A549 (cell line): ENCODE results near the gene SHQ1. TPM values are rescaled to one million over a fixed set of nuclear protein-coding genes. Genes with fewer than 3 reads are reported as not detected.

Experiments used
- ATAC-seq, 2 experiments: fragments of 200-7000 bp in 1 of 2; fragments of >200 bp in 1 of 2; cut with Nextera tagmentation in 1 of 2; cut with Tn5 transposase in 1 of 2; 3 replicates each; pipeline versions ENCODE4 v1.8.0 to v1.9.1; 2018 to 2020; ENCODE audit warnings: mild to moderate bottlenecking in 1 of 2, moderate library complexity in 1 of 2
- CTCF ChIA-PET: fragments of 300-600 bp; sonication (Branson Sonifier 250); formaldehyde crosslinking; extraction: SDS; loops from one replicate; lab custom pipeline; 2021; ENCODE audit warnings: antibody characterized with exemption, inconsistent platforms; lab: Yijun Ruan, JAX
- POLR2A ChIA-PET: fragments of 350-600 bp; formaldehyde crosslinking; extraction: SDS; loops from one replicate; lab custom pipeline; 2021; ENCODE audit warnings: antibody characterized with exemption, inconsistent platforms; lab: Yijun Ruan, JAX
- DNase-seq, 2 experiments: peaks; one replicate each; pipeline versions ENCODE4 v3.0.0 to v3.0.0-alpha.2; 2011 to 2016; ENCODE audit warnings: low read depth in 1 of 2, low spot score in 1 of 2
- FAIRE-seq: peaks from 2 replicates; lab custom pipeline; 2011; peaks lifted over from hg19 to GRCh38; lab: Jason Lieb, UNC
- H3K27ac ChIP-seq, 2 experiments: fragments of >200 bp; sonication (Bioruptor Twin); formaldehyde crosslinking; 3 replicates each; pipeline ENCODE4 v1.5.1; 2016 to 2017
- H3K4me1 ChIP-seq: fragments of >200 bp; sonication (Bioruptor Twin); formaldehyde crosslinking; 3 replicates; pipeline ENCODE4 v1.6.1; 2016
- H3K4me2 ChIP-seq: fragments of >200 bp; sonication (Bioruptor Twin); formaldehyde crosslinking; 3 replicates; pipeline ENCODE4 v1.6.1; 2016
- H3K4me3 ChIP-seq: fragments of >200 bp; sonication (Bioruptor Twin); formaldehyde crosslinking; 3 replicates; pipeline ENCODE4 v1.5.1; 2016
- H3K9me3 ChIP-seq: fragments of >200 bp; sonication (Bioruptor Twin); formaldehyde crosslinking; 3 replicates; pipeline ENCODE4 v1.6.1; 2016
- CBX2 ChIP-seq: fragments of 200-600 bp; sonication (generic); IDR thresholded peaks from 2 replicates; pipeline ENCODE4 v1.6.1; 2016; ENCODE audit warnings: low read depth, mild to moderate bottlenecking, borderline replicate concordance
- CBX8 ChIP-seq: fragments of 200-600 bp; sonication (generic); IDR thresholded peaks from 2 replicates; pipeline ENCODE4 v1.6.1; 2016
- CEBPB ChIP-seq, 2 experiments: fragments of >200 bp in 1 of 2; sonication (Bioruptor Twin) in 1 of 2; formaldehyde crosslinking in 1 of 2; IDR thresholded peaks; 2 replicates each; pipeline ENCODE4 v1.6.1; 2012 to 2016
- EP300 ChIP-seq, 2 experiments: fragments of >200 bp; sonication (Bioruptor Twin); formaldehyde crosslinking; IDR thresholded peaks; 2 replicates in 1 of 2; 3 replicates in 1 of 2; pipeline ENCODE4 v1.6.1; 2016 to 2017
- ESRRA ChIP-seq: fragments of 150-350 bp; IDR thresholded peaks from 2 replicates; pipeline ENCODE4 v1.6.1; 2014; ENCODE audit warnings: mild to moderate bottlenecking, low read length, borderline replicate concordance
- FOSB ChIP-seq: fragments of 250-450 bp; sonication (Bioruptor Pico); IDR thresholded peaks from 2 replicates; pipeline ENCODE4 v1.5.0; 2020; ENCODE audit warnings: mild to moderate bottlenecking, moderate library complexity
- FOSL2 ChIP-seq, 2 experiments: fragments of 450-650 bp in 1 of 2; fragments of >200 bp in 1 of 2; sonication (Bioruptor Twin) in 1 of 2; formaldehyde crosslinking; IDR thresholded peaks; 2 replicates each; pipeline versions ENCODE4 v1.5.0 to v1.6.1; 2016 to 2020; ENCODE audit warnings: mild to moderate bottlenecking in 1 of 2, moderate library complexity in 1 of 2
- HDAC2 ChIP-seq: fragments of 200-600 bp; sonication (generic); IDR thresholded peaks from 2 replicates; pipeline ENCODE4 v1.6.1; 2016
- HOXB5 ChIP-seq: fragments of 250-450 bp; sonication (Bioruptor Pico); IDR thresholded peaks from 2 replicates; pipeline ENCODE4 v1.5.0; 2020; ENCODE audit warnings: mild to moderate bottlenecking, moderate library complexity
- JUN ChIP-seq, 2 experiments: fragments of >200 bp; sonication (Bioruptor Twin); formaldehyde crosslinking; IDR thresholded peaks; 2 replicates in 1 of 2; 3 replicates in 1 of 2; pipeline ENCODE4 v1.6.1; 2016 to 2017
- JUNB ChIP-seq: fragments of >200 bp; sonication (Bioruptor Twin); formaldehyde crosslinking; IDR thresholded peaks from 2 replicates; pipeline ENCODE4 v1.6.1; 2016
- KDM1A ChIP-seq: fragments of 200-600 bp; sonication (generic); IDR thresholded peaks from 2 replicates; pipeline ENCODE4 v1.6.1; 2016; ENCODE audit warnings: low read depth, mild to moderate bottlenecking
- MYC ChIP-seq: IDR thresholded peaks from 2 replicates; pipeline ENCODE4 v1.6.1; 2012; ENCODE audit warnings: mild to moderate bottlenecking, inconsistent platforms, low read length, improper control_type of control experiment, borderline replicate concordance
- NFE2L2 ChIP-seq: fragments of 150-350 bp; conservative IDR thresholded peaks from 2 replicates; pipeline ENCODE4 v1.6.1; 2014; ENCODE audit warnings: low read length
- NPAS2 ChIP-seq: fragments of 250-450 bp; sonication (Bioruptor Pico); IDR thresholded peaks from 2 replicates; pipeline ENCODE4 v1.8.0; 2022; ENCODE audit warnings: mild to moderate bottlenecking, moderate library complexity, borderline replicate concordance
- POLR2AphosphoS2 ChIP-seq: conservative IDR thresholded peaks from 2 replicates; pipeline ENCODE4 v1.6.1; 2012; ENCODE audit warnings: low read length, improper control_type of control experiment, inconsistent platforms
- RAD21 ChIP-seq, 2 experiments: fragments of >200 bp in 1 of 2; sonication (Bioruptor Twin) in 1 of 2; formaldehyde crosslinking in 1 of 2; IDR thresholded peaks in 1 of 2; conservative IDR thresholded peaks in 1 of 2; 2 replicates in 1 of 2; 3 replicates in 1 of 2; pipeline ENCODE4 v1.6.1; 2012 to 2018; ENCODE audit warnings: inconsistent platforms in 1 of 2
- SMC3 ChIP-seq: fragments of >200 bp; sonication (Bioruptor Twin); formaldehyde crosslinking; IDR thresholded peaks from 3 replicates; pipeline ENCODE4 v1.6.1; 2018; ENCODE audit warnings: inconsistent platforms
- WGBS: methylation state at CpG from one replicate; pipeline ENCODE4 v1.1.6; 2017; ENCODE audit errors: missing lambda C conversion rate; 5-methylcytosine and 5-hydroxymethylcytosine counted together
- polyA plus RNA-seq, 4 experiments: library from polyadenylated mRNA; depleted of rRNA in 3 of 4; stranded (reverse); fragments of >200 nt; fragmentation: RNase III in 1 of 4; extraction: RNeasy Plus Mini Kit Qiagen cat#74134 plus additional on column Dnase treatment in 1 of 4; gene quantifications; 2 replicates in 3 of 4; 3 replicates in 1 of 4; pipeline ENCODE4 v1.2.3, GENCODE V29; 2011 to 2017
- TF ChIP-seq, protein P1 (sequence below): IDR thresholded peaks from 2 replicates; pipeline ENCODE4 v1.6.1; 2012
- TF ChIP-seq, protein P2 (sequence below): fragments of >200 bp; sonication (Bioruptor Twin); formaldehyde crosslinking; IDR thresholded peaks from 2 replicates; pipeline ENCODE4 v1.6.1; 2016
- TF ChIP-seq, protein P3 (sequence below): fragments of 250-450 bp; sonication (Bioruptor Pico); IDR thresholded peaks from 2 replicates; pipeline ENCODE4 v1.5.0; 2021; ENCODE audit warnings: mild to moderate bottlenecking, moderate library complexity, borderline replicate concordance
- TF ChIP-seq, protein P4 (sequence below): IDR thresholded peaks from 2 replicates; pipeline ENCODE4 v1.6.1; 2012; ENCODE audit warnings: low read depth, borderline replicate concordance

The SHQ1 gene
- polyA plus RNA-seq, 2 of the 4 experiments (the other 2 are of a cell fraction): 18.0 to 22.2 TPM

DNA sequence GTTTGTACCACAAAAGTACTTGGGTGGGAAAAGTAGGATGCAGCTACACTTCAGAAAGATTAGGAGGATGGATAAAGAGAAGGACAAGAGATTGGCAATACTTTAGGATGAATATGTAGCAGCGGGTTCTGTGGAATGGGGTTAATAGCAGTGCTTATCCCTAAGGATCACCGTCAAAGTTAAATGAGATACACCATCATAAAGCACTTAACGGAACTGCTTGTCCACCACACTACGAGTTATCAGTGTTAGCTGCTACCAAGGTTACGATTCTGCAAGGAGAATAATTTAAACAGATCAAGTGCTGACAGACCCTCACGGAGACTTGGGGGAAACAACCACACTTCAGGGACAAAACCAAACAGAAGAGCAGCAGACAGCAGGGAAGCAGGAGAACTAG is 963 bp downstream of the SHQ1 start:
- CTCF ChIA-PET: interaction anchor here (1.4 to 8.4 kb wide), 4 partner anchors 9 to 971 kb away, joined by 3 to 117 read pairs (median 20); no protein-coding TSS in a partner anchor
- 25% methylated on average over 6 of the region's 6 CpGs for WGBS
- no peaks in the 10 kb centered on the region for H3K9me3 ChIP-seq
- H3K27ac ChIP-seq: peak overlapping the region; percentile 74 to 91; a peak in 5 of 6 replicates
- H3K4me3 ChIP-seq: peak overlapping the region; percentile 80
- FAIRE-seq: no peak
- TF ChIP-seq KDM1A (no peak), HDAC2 (no peak), NPAS2 (CRISPR knock-in tag) (no peak), ESRRA (no peak), HOXB5 (no peak), FOSL2 (IDR thresholded peaks at IDR 0.05) (no peak), FOSL2 (CRISPR knock-in tag; IDR thresholded peaks at IDR 0.05) (no peak), FOSB (CRISPR knock-in tag) (no peak), CBX8 (no peak), MYC (no peak), CEBPB (IDR thresholded peaks at IDR 0.05) (no peak), CBX2 (no peak), JUNB (no peak), SMC3 (no peak), POLR2AphosphoS2 (no peak), NFE2L2 (no peak)
- TF ChIP-seq, protein P1, sequence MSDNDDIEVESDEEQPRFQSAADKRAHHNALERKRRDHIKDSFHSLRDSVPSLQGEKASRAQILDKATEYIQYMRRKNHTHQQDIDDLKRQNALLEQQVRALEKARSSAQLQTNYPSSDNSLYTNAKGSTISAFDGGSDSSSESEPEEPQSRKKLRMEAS: no peak
- TF ChIP-seq, protein P2, sequence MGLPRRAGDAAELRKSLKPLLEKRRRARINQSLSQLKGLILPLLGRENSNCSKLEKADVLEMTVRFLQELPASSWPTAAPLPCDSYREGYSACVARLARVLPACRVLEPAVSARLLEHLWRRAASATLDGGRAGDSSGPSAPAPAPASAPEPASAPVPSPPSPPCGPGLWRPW: no peak
- TF ChIP-seq, protein P3, sequence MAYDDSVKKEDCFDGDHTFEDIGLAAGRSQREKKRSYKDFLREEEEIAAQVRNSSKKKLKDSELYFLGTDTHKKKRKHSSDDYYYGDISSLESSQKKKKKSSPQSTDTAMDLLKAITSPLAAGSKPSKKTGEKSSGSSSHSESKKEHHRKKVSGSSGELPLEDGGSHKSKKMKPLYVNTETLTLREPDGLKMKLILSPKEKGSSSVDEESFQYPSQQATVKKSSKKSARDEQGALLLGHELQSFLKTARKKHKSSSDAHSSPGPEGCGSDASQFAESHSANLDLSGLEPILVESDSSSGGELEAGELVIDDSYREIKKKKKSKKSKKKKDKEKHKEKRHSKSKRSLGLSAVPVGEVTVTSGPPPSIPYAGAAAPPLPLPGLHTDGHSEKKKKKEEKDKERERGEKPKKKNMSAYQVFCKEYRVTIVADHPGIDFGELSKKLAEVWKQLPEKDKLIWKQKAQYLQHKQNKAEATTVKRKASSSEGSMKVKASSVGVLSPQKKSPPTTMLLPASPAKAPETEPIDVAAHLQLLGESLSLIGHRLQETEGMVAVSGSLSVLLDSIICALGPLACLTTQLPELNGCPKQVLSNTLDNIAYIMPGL (CRISPR knock-in tag): no peak
- TF ChIP-seq, protein P4, sequence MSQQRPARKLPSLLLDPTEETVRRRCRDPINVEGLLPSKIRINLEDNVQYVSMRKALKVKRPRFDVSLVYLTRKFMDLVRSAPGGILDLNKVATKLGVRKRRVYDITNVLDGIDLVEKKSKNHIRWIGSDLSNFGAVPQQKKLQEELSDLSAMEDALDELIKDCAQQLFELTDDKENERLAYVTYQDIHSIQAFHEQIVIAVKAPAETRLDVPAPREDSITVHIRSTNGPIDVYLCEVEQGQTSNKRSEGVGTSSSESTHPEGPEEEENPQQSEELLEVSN: no peak
- TF ChIP-seq, all 56 proteins: peak for 0
- Histone ChIP-seq H3K4me1 (peaks cover 31% of the 10 kb centered on the region), H3K4me2 (peak overlapping the region; percentile 99)
- POLR2A ChIA-PET: no interaction called here
- peak; percentile 6 to 16; a peak in 3 of 6 replicates for ATAC-seq
- DNase-seq: no peak

DNA sequence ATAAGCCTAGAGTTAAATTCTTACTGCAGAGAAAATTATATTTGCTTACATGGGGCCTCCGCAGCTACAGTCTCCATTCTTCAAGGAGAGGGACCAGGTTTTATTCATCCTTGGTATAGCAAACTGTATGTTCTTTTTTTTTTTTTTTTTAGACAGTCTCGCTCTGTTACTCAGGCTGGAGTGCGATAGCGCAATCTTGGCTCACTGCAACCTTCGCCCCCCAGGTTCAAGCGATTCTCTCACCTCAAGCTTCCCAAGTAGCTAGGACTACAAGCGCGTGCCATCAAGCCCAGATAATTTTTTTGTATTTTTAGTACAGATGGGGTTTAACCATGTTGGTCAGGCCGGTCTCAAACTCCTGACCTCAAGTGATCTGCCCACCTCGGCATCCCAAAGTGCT is 2.1 kb downstream of the SHQ1 start:
- POLR2A ChIA-PET: interaction anchor here (0.6 kb wide), 1 partner anchor 92 kb away, joined by 4 read pairs; no protein-coding TSS in a partner anchor
- 91% methylated on average over 10 of the region's 10 CpGs for WGBS

DNA sequence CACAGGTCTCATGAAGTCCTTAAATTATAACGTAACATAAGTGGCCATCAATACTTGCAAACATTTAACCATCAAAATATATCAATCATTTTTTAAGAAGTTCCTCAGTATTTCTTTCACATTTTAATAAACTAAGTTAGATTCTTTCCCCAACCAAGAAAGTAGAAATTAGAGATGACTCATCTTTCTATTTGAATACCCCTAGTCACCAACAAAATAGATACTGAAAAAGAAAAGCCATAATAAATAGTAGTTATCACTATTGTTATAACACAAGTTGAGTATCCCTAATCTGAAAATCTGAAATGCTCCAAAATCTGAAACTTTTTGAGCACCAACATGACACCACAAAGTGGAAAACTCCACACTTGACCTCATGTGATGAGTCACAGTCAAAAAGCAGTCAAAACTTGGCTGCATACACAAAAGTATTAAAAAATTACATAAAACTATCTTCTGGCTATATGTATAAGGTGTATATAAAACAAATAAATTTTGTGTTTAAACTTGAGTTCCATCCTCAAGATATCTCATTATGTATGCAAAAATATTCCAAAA is 3.7 kb downstream of the SHQ1 start:
- FAIRE-seq: no peak
- TF ChIP-seq FOSL2 (IDR thresholded peaks at IDR 0.05) (no peak), FOSL2 (CRISPR knock-in tag; IDR thresholded peaks at IDR 0.05) (peak; percentile 54), JUN (IDR thresholded peaks at IDR 0.05) (no peak)

More for the DNA sequence above, 2.1 kb downstream of the SHQ1 start:
- DNase-seq (no peak), FAIRE-seq (no peak), ATAC-seq (no peak)
- TF ChIP-seq, protein P2: no peak
- no peak for TF ChIP-seq EP300 (IDR thresholded peaks at IDR 0.05)
- no peak for TF ChIP-seq RAD21 (conservative IDR thresholded peaks at IDR 0.05 in 1 of 2, IDR thresholded peaks at IDR 0.05 in 1 of 2)
- H3K27ac ChIP-seq: no peak overlapping the region
- CTCF ChIA-PET: interaction anchor here (0.9 to 1.5 kb wide), 3 partner anchors 15 to 970 kb away, joined by 3 read pairs; no protein-coding TSS in a partner anchor
- no peak overlapping the region for H3K4me3 ChIP-seq
- peak overlapping the region; percentile 99; the same call in 1 of the 3 replicates for H3K4me2 ChIP-seq
- no peaks in the 10 kb centered on the region for H3K9me3 ChIP-seq
- peaks cover 28% of the 10 kb centered on the region for H3K4me1 ChIP-seq

More for the DNA sequence above, 3.7 kb downstream of the SHQ1 start:
- POLR2A ChIA-PET: no interaction called here
- WGBS: 82% methylated on average over 1 of the region's 1 CpG
- H3K9me3 ChIP-seq: no peaks in the 10 kb centered on the region
- CTCF ChIA-PET: no interaction called here
- H3K4me1 ChIP-seq: peaks cover 28% of the 10 kb centered on the region
- H3K4me2 ChIP-seq: 0 out of 3 replicates have a peak overlapping the region, but pooled peaks have one; percentile 19
- no peak overlapping the region for H3K4me3 ChIP-seq
- no peak for ATAC-seq
- H3K27ac ChIP-seq: no peak overlapping the region
- DNase-seq: no peak
